GM18511 (cell line): ENCODE data around the gene C9orf50.
"Not testable (repeated sequence)": the region's sequence is repeated elsewhere in the genome, so short reads cannot be mapped to it uniquely, and the experiment has no call there.

Experiments
- ATAC-seq: cut with Tn5 transposase; IDR thresholded peaks from one replicate; pipeline ENCODE4 v1.9.1; 2021; ENCODE audit warnings: mild to moderate bottlenecking, moderate library complexity; ENCODE audit not compliant: unreplicated experiment

The C9orf50 gene

DNA sequence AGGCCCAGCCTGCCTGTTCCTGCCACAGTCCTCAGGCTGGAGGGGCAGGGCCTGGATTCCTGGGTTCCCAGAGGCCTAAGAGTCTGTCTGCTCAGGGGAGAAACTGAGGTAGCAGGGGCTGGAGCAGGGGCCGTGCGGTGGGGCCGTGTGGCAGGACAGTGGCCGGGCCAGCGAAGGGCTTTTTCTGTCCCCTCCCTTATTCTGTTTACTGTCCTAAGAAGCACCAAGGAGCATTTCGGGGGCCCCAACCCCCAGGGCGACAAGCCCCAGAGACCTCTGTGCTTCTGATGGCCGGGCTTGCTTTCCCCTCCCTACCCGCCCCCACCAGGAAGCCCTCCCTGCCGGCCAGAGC, 27.8 kb upstream of the C9orf50 start:
- ATAC-seq: no peak

DNA sequence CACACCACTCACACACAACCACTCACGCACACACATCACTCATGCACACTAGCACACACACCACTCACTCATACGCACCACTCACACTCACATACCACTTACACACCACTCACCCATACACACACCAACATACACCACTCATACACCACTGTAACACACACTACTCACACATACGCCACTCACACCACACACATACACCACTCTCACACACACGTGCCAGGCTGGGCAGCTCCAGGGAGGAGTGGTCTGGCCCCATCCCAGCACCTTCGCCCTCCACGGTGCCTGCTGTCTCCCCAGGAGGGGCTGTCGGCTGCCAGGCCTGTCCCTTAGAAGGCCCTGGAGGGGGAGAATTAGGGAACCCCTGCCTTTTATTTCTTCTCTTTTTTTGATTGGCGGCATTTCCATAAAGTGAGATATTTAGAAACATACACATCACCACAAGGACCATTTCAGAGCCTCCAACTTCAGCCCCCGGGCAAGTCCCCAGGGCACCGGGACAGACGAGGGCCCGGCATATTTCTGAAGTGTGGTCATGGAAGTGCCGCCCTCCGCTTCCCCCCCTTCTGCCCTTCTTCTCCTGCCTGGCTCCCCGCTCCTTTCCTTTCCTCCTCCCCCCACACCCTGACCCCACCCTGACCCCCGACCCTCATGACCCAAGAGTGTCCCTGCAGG, 27.3 kb upstream of the C9orf50 start:
- ATAC-seq: no peak

DNA sequence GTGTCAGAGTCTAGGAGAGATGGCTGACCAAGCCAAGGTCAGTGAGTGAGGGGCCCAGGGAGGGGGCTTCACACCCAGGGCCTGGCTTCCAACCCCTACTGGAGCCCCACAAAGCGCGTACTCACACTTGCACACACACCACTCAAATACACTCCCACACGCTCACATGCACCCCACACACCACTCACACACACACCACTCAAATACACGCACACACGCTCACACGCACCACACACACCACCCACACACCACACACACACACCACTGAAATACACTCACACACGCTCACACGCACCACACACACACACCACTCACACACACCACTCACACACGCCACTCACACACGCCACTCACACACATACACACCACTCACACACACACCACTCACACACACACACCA, 26.7 kb upstream of the C9orf50 start:
- ATAC-seq: no peak

DNA sequence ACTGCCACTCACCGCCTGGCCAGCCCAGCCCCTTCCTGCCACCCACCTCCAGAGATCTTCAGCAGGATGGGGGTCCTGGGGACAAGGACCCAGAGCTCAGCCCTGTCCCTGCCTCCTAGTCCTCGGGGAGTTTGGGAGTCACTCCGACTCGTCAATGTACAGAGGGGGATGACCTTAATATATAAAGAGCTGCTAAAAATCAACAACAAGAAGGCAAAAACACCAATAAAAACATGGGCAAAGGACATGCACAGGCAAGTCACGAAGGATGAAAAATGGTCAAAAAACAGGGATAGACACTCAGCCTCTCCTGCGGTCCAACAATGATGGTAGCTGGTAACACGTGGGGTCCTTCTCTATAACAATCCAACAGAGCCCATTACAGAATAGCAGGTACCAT, 25.8 kb upstream of the C9orf50 start:
- no peak for ATAC-seq

DNA sequence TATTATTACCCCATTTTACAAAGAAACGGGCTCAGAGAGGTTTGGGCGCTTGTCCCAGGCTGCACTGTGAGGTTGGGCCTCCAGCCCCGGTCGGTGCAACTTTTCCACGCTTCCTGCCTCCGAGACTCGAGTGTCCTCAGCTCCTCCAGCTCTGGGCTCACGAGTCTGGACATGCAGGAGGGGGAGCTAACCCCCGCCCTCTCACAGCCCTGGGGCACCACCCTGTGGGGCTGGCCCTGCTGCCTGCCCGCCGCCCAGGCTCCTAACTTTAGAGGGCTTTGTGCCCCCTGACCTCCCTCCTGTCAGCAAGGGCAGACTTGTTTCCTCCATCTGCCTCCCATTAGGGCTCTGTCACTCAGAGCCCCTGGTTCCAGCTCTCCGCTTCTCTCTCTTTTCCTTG, 25.4 kb upstream of the C9orf50 start:
- no peak for ATAC-seq

DNA sequence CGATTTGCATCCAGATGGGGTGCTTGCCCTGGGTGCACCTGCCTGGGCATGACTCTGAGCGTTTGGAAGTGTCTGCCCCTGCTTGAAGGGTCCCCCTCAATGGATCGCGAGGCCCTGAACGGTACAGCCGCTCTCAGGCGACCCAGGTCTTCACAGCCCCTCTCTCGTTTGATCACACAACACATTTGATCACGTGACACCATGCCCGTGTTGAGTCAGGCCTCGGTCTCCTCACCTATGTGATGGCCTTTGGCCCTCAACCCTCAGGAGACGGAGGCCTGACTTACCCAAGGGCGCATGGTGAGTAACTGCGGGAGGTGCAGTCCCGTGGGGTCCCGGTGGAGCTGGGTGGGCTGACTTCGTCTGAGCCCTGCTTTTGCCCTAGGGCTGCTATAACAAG, 24.0 kb upstream of the C9orf50 start:
- ATAC-seq: no peak

DNA sequence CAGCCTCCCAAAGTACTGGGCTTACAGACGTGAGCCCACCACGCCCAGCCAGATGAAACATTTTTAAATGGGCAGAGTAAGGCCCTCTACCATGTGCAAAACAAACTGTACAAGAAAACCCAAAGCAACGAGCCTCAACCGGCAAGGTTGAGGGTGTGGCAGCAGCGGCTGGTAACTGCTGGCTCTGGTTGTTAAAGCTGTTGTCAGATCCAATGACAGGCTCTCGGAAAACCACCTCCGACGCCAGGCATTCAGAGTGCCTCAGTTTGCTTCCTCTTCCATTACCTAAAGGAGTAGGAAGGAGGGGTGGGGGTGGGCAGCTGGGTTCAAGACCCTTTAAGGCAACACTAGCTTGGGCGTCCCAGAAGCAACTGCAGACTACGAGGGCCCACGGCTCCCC, 23.5 kb upstream of the C9orf50 start:
- no peak for ATAC-seq

DNA sequence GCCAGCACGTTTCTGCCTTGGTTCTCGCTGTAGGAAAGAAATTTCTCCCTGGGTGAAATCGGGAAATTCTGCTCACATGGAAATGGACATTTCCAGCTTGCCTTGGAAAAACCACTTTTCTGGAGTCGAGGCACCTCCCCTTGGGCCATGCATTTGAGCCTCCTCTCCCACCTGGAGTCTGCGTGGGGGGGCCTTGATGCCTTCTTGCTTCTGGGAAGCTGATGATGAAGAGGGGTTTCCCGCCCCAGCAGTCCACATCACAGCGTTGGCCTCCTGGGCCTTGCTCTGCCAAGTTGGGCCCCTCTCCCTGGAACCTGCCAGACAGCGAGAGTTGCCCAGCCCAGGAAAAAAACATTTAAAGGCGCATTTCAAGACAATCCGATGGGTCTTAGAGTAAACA, 22.8 kb upstream of the C9orf50 start:
- ATAC-seq: no peak

DNA sequence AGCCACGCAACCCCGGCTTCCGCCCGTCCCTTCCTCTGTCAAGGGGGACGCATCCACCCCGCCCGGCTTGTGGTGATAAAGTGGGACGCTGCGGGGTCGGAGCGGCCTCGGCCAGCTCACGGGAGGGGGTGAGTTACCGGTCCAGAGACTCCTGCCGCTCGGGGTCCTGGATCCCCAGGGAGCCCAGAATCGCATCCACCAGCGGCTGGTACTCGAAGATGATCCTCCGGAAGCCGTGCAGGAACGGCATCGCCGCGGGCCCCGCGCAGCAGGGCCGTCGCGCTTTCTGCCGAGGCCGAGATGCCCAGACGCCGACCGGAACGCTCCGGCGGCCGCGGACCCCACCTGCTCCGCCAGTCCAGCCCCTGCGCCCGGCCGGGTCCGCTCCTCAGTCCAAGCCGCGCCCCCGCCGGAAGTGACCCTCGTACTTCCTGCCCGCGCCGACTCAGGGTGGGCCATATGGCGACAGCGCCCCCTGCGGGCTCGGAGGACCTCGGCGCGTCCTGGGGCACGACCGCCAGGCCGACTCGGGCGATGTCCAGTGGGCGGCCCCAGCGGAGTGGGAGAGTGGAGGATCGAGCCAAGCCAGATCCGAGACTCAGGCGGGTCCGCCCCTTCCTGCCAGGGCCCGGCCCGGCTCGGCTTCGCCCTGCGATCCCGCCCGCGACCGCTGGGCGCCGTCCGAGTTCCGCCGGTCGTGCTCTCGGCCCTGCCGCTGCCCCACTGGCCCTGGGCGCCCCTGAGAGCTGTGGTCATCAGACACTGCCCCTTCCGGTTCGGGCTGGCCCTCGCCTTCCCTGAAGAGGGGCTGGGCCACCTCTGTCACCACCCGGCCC, 21.1 kb upstream of the C9orf50 start, which contains the start of gene ASB6:
ASB6 (minus strand) TSS at position 402 of the 836 bp plus-strand sequence; CDS start at position 250, 152 bp downstream.
- peak; percentile 91 for ATAC-seq

DNA sequence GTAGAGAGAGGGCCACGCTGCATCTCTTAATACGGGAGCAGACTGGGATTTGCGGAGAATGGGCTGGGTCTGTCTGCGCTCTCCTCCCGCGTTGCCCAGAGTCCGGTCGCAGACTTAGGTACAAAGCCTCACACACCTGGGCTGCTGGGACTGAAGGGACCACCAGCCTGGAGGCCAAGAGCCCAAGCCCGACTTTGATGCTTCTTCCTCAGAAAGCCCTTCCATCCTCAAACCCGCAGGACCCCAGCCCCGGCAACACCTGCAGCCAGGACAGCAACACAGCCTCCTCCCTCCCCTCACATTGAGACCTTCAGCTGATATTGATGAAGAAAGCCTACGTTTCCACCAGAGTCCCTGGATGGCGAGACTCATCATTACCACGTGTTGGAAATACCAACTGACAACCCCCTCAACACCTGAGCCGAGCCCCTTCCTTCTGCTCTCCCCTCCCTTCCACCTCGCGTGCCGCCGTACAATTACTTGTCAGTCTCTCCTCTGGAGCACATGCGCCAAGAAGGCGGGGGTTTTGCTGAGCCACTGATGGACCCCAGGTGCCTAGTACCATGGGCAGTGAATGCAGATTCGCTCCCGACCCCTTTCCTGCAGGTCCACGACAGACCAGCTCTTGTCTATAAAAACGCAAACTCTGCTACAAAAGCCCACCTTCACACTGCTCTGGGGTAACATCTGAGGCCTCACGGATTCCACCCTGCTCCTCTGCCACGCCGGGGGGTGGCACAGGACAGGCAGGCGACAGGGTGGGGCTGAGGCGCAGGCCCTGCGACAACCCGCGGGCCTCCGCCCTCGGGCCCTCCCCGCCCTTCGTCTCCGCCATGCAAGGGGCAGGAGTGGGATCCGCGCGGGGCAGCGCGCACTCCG, 20.2 kb upstream of the C9orf50 start:
- no peak for ATAC-seq

DNA sequence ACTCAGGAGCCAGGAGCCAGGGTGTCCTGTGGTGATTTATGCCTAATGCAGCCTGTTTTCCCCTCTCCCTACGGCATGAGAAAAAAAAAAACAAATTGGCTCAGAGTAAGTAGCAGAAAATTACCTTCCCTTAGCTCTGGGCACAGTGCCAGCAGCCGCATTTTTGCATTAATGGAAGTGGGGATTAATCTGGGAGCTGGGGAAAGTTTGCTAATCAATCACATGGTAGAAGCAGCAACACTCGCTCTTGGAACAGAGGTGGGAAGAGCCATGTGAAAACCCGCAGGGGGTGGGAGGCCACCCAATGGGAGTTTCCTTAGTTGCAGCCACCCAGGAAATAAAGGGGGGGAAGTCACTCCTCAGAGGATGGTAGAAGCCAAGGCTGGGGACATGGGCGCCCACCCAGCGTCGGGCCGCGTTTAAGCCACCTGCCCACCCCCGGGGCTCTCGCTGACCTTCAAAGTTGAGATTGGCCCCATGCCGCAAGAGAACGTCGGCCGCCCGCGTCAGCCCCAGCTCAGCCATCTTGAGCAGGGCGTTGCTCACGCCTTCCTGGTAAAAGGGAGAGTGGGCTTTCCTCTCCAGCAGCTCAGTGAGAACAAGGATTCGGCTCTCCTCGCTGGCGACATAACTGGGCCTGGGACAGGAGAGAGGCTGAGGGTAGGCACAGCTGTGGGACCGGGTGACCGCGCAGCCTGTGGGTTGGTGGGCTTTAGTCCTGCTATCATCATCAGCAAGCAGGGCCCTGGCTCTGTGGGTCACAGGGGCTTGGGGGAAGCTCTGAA, 19.4 kb upstream of the C9orf50 start:
- ATAC-seq: no peak

DNA sequence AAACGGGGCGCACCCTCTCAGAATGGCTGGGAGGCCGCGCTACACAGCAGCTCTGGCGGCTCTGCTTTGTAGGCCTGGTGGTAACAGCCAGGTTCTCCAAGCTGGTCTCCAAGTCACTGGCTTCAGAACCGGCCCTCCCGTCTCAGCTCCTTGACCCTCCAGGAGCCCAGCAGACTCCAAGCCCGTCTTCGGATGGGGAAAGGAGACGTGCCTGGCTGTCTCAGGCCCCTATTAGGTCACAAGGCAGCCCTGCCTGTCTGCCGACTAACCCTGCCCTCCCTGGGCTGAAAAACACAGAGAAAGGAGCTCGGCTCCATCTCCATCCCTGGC, 18.8 kb upstream of the C9orf50 start:
- no peak for ATAC-seq

DNA sequence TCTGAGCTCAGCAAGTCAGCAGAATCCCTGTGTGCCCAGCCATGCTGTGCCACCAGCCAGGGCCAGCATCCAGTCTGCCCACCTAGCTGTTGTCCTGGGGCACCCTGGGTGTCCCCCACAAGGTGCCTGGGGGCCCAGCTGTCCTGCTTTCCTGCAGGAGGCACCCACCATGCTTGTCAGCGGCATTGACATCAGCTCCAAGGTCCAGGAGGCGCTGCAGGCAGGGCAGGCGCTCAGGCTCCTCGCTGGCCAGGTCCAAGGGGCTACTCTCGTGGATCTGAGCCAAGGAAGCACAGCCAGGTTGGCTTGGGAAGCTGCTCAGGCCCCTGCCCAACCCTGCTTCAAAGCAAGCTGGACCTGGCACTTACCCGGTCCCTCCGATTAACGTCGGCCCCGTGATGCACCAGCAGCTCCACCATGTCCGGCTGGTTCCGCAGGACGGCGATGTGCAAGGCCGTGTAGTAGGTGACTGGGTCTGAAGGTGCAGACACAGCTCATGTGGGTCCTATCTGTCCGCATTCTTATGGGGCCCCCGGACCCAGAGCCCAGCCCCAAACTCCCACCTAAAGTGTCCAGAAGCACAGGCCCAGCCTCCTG, 18.2 kb upstream of the C9orf50 start:
- ATAC-seq: no peak

DNA sequence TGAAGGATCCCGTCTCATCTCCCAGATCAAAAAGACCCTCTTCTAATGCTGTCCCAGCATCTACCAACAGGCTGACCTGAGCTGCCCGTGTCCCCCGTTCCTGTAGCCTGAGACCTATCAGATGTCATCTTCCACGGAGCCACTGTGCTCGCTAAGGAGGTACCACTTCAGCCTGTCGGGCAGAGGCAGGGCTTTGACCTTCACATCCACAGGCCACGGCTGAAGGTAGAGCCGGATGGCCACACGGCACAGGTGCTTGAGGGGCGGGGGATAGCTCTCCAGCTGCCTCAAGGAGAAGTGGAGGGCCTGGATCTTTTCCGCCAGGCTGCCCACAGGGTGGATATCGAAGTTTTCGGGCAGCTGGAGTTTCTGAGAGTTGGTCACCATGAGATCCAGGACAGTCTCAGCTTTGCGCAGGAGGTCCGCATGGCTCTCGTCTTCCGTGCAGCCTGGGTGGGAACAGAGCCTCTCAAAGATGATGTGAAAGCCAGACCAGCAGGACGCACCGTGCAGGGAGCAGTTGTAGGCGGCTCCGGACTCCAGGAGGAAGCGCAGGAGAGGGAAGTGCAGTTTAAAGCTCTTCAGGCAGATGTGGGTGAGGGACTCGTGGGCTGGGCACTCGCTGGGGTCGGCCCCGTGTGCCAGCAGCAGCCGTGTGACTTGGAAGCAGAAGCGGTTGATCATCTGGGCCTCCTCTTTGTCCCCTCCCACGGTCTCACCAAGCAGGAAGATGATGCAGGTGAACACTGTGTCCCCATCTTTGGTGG, 17.0 kb upstream of the C9orf50 start:
- ATAC-seq: no peak

DNA sequence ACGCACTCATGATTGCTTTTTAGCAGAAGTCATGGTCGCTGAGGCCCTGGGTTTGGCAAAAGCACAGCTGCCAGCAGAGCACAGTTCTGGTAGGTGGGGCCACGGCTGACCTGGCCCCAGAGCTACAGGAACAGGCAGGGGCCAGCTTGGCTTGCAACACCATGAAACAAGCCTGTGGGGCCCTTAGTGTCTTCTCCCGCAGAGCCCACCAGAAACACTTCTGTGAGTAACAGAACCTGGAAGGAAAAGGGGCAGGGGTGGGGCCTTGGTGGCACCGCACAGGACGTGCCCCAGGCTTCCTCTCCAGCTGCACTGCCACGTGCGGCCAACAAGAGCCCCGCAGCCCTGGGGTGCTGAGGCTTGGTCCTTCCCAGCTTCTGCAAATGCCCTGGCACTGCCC, 16.2 kb upstream of the C9orf50 start:
- no peak for ATAC-seq

DNA sequence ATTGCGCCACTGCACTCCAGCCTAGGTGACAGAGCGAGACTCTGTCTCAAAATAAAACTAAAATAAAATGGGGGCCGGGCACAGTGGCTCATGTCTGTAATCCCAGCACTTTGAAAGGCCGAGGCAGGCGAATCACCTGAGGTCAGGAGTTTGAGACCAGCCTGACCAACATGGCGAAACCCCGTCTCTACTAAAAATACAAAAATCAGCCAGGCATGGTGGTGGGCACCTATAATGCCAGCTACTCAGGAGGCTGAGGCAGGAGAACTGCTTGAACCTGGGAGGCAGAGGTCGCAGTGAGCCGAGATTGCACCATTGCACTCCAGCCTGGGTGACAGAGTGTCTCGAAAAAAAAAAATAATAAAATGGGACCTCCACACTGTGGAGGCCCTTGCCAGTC, 15.4 kb upstream of the C9orf50 start:
- ATAC-seq: not testable (repeated sequence)

DNA sequence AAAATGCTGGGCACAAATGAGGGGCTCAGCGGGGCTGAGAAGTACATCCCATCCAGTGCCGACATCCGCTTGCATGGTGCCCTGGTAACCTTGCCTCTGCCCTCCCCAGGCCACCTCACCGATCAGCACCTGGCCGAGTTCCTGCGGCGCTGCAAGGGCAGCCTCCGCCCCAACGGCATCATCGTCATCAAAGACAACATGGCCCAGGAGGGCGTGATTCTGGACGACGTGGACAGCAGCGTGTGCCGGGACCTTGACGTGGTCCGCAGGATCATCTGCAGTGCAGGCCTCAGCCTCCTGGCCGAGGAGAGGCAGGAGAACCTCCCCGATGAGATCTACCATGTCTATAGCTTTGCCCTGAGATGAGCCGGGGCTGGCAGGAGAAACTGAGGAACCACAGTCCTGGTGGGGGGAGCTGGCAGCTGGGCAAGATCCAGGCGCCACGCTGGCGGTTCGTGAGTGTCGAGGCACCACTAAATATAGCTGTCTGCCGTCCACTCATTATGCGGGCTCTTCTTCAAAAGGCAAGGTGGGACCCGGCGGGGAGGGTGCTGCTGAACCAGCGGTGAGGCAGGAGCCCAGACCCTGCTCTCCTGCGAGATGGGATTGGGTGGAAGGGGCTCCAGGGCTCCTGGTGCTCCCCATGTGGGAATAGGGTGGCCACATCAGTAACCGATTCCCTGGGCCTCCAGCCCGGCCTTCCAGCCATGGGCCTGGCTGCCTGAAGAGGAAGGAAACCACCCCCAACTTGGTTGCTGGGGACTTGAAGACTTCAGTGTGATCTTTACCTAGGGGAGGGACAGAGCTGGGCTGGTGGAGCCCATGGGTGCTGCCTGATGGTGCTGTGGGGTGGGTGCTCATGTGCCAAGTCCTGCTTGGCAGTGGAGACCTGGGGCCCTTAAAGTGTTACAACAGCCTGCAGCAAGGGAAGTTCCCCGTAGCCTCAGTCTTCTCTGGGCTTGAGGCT, 14.5 kb upstream of the C9orf50 start:
- ATAC-seq: no peak

DNA sequence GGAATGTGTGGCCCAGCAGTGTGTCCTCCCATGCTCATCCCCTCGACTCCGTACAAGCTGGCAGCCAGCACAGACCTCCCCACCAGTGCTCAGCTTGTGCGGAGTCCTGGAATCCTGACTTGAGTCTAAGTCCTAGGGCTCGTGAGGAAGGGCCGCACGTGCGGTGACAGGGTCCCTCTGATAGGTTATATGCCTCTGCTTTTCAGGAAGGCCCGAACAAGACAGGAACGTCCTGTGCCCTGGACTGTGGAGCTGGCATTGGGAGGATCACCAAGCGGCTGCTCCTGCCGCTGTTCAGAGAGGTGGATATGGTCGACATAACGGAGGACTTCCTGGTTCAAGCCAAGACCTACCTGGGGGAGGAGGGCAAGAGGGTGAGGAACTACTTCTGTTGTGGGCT, 12.9 kb upstream of the C9orf50 start:
- no peak for ATAC-seq

DNA sequence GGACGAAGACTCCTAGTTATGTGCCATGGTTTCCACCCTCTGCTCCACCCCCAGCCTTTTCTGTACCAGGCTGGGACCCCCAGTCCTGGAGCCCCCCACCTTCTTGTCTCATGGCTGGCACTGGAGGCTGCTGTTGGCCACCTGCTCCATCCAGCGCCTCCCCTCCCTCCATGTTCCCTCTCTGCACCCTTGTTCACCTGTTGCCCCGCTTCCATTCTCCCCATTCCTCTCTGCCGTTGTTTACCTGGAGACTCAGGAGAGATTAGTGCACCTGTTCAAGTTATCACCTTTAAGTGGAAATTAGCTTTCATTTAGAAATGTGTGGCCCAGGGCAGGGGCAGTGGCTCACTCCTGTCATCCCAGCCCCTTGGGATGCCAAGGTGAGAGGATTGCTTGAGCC, 12.3 kb upstream of the C9orf50 start:
- ATAC-seq: no peak
